ENCODE measurements around the gene SMIM41.

SMIM41 gene

GRCh38 chr12:52050758-52051541, 28.6 kb upstream of the SMIM41 start, which contains the start of gene NR4A1:
Gene NR4A1, plus strand, starts transcription at chr12:52051442. Its CDS starts 2,887 bp downstream, at chr12:52054329.
- DNase-seq (ENCODE audit: low spot score): peak; percentile 94

GRCh38 chr12:52052468-52053186, 26.9 kb upstream of the SMIM41 start:
- peak; percentile 52 for DNase-seq (ENCODE audit: low spot score)

- no peak for DNase-seq (ENCODE audit: low spot score)
Observed at GRCh38 chr12:52053536-52054209, 25.8 kb upstream of the SMIM41 start.

- DNase-seq (ENCODE audit: low spot score): no peak
Observed at GRCh38 chr12:52054231-52054832, 25.2 kb upstream of the SMIM41 start.

- DNase-seq (ENCODE audit: low spot score): no peak
Observed at GRCh38 chr12:52054833-52055730, 24.4 kb upstream of the SMIM41 start.

GRCh38 chr12:52055731-52056711, 23.5 kb upstream of the SMIM41 start:
- DNase-seq (ENCODE audit: low spot score): no peak

GRCh38 chr12:52056801-52057637, 22.5 kb upstream of the SMIM41 start:
- no peak for DNase-seq (ENCODE audit: low spot score)

GRCh38 chr12:52057638-52058576, 21.6 kb upstream of the SMIM41 start:
- DNase-seq (ENCODE audit: low spot score): no peak

- DNase-seq (ENCODE audit: low spot score): peak; percentile 86
Observed at GRCh38 chr12:52058631-52059361, 20.7 kb upstream of the SMIM41 start.

- peak; percentile 78 for DNase-seq (ENCODE audit: low spot score)
Observed at GRCh38 chr12:52059582-52060497, 19.7 kb upstream of the SMIM41 start.

GRCh38 chr12:52060498-52061177, 18.9 kb upstream of the SMIM41 start:
- DNase-seq (ENCODE audit: low spot score): no peak

GRCh38 chr12:52061470-52062166, 17.9 kb upstream of the SMIM41 start:
- no peak for DNase-seq (ENCODE audit: low spot score)

- no peak for DNase-seq (ENCODE audit: low spot score)
Observed at GRCh38 chr12:52062167-52063081, 17.1 kb upstream of the SMIM41 start.
